GM12878 (cell line): Measurements from ENCODE around the gene CRELD2.

Experiments used
- CTCF ChIP-seq, 3 experiments: IDR thresholded peaks in 2 of 3; conservative IDR thresholded peaks in 1 of 3; 2 replicates each; pipeline ENCODE4 v1.5.1; 2011; ENCODE audit warnings: low read depth in 3 of 3, low read length in 3 of 3, mild to moderate bottlenecking in 3 of 3, control low read depth in 2 of 3, moderate library complexity in 2 of 3, inconsistent platforms in 1 of 3, mixed read lengths in 1 of 3; ENCODE audit not compliant: control insufficient read depth in 2 of 3, insufficient read depth in 1 of 3; ENCODE audit errors: extremely low read depth in 1 of 3
- E2F4 ChIP-seq: IDR thresholded peaks from 2 replicates; pipeline ENCODE4 v1.6.1; 2012; ENCODE audit warnings: low read depth, low read length, improper control_type of control experiment
- EGR1 ChIP-seq, 2 experiments: IDR thresholded peaks; 1 replicate in 1 of 2; 2 replicates in 1 of 2; pipeline ENCODE4 v1.6.1; 2011 to 2012; ENCODE audit warnings: low read depth in 2 of 2, low read length in 2 of 2, borderline replicate concordance in 1 of 2, mild to moderate bottlenecking in 1 of 2, moderate library complexity in 1 of 2
- HDAC2 ChIP-seq: fragments of 200-600 bp; sonication (generic); IDR thresholded peaks from 2 replicates; pipeline ENCODE4 v1.6.1; 2017
- POLR2A ChIP-seq: IDR thresholded peaks from 2 replicates; pipeline ENCODE4 v1.6.1; 2011; ENCODE audit warnings: low read depth, mild to moderate bottlenecking, low read length
- POLR2AphosphoS5 ChIP-seq: IDR thresholded peaks from 2 replicates; pipeline ENCODE4 v1.6.1; 2011; ENCODE audit warnings: mild to moderate bottlenecking, low read length, inconsistent platforms
- RAD21 ChIP-seq: IDR thresholded peaks from 2 replicates; pipeline ENCODE4 v1.6.1; 2011; ENCODE audit warnings: mild to moderate bottlenecking, low read depth, low read length, moderate library complexity; ENCODE audit not compliant: insufficient read depth
- RCOR1 ChIP-seq: conservative IDR thresholded peaks from 2 replicates; pipeline ENCODE4 v1.6.1; 2012; ENCODE audit warnings: low read depth, low read length, improper control_type of control experiment
- TF ChIP-seq, protein P1 (sequence below): fragments of 450-650 bp; IDR thresholded peaks from 2 replicates; pipeline ENCODE4 v1.6.1; 2016; ENCODE audit warnings: mild to moderate bottlenecking
- TF ChIP-seq, protein P2 (sequence below): IDR thresholded peaks from 2 replicates; pipeline ENCODE4 v1.6.1; 2012; ENCODE audit warnings: low read depth, low read length, improper control_type of control experiment

- no peak for TF ChIP-seq CTCF (IDR thresholded peaks at IDR 0.05 in 2 of 3, conservative IDR thresholded peaks at IDR 0.05 in 1 of 3; ENCODE audit: control insufficient read depth in 2 of 3, extremely low read depth in 1 of 3, insufficient read depth in 1 of 3, low read depth in 3 of 3, low read length in 3 of 3)
- no peak for TF ChIP-seq POLR2AphosphoS5
- TF ChIP-seq E2F4, result no peak
- TF ChIP-seq, protein P1, sequence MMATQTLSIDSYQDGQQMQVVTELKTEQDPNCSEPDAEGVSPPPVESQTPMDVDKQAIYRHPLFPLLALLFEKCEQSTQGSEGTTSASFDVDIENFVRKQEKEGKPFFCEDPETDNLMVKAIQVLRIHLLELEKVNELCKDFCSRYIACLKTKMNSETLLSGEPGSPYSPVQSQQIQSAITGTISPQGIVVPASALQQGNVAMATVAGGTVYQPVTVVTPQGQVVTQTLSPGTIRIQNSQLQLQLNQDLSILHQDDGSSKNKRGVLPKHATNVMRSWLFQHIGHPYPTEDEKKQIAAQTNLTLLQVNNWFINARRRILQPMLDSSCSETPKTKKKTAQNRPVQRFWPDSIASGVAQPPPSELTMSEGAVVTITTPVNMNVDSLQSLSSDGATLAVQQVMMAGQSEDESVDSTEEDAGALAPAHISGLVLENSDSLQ, result no peak
- no peak for TF ChIP-seq RAD21
- no peak for TF ChIP-seq RCOR1
- TF ChIP-seq HDAC2, result no peak
- TF ChIP-seq EGR1 (IDR thresholded peaks at IDR 0.05; ENCODE audit: borderline replicate concordance in 1 of 2, low read depth in 2 of 2, low read length in 2 of 2), result no peak
- TF ChIP-seq POLR2A, result no peak
- TF ChIP-seq, protein P2, sequence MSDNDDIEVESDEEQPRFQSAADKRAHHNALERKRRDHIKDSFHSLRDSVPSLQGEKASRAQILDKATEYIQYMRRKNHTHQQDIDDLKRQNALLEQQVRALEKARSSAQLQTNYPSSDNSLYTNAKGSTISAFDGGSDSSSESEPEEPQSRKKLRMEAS, result no peak
Measured at GRCh38 chr22:49904040-49904369, 14.4 kb upstream of the CRELD2 start.
